ENCODE data around the gene SSX7. TPM values are rescaled to one million over a fixed set of nuclear protein-coding genes. Genes with fewer than 3 reads are reported as not detected.
"Not testable (repeated sequence)": the region's sequence is repeated elsewhere in the genome, so short reads cannot be mapped to it uniquely, and the experiment has no call there.

The SSX7 gene
- total RNA-seq (2014; rRNA removed) (not detected in 2 replicates), Bru-seq, nascent RNA (not detected), BruChase-seq, experiment 1, labeled RNA remaining after a 6-hour chase (not detected), BruChase-seq, experiment 2, labeled RNA remaining after a 2-hour chase (not detected)
- long read RNA-seq: 0 reads

- H3K36me3 ChIP-seq (ENCODE audit: low read depth, low read length); H3K4me1 ChIP-seq (ENCODE audit: insufficient read depth, low read length); H3K9me2 ChIP-seq (replicated peaks; ENCODE audit: low read length); POLR2A ChIA-PET (ENCODE audit: unreplicated experiment); H4K20me1 ChIP-seq (ENCODE audit: low read length); H3K27me3 ChIP-seq (ENCODE audit: low read length); intact Hi-C loops (cut with micrococcal nuclease); H2AFZ ChIP-seq (ENCODE audit: low read length); H3K4me2 ChIP-seq (ENCODE audit: low read length); H3K27ac ChIP-seq (ENCODE audit: low read length); DNase-seq; H3F3A ChIP-seq (ENCODE audit: low read length, unreplicated experiment); ATAC-seq; H3K4me3 ChIP-seq (ENCODE audit: low read length); H3K9me3 ChIP-seq (ENCODE audit: low read length); CTCF ChIA-PET; H3K9ac ChIP-seq (ENCODE audit: low read length); BruUV-seq (replicated peaks); H3K79me2 ChIP-seq (ENCODE audit: low read length): not testable (repeated sequence)
Measured at GRCh38 chrX:52654800-52655199, at the start of gene SSX7. Gene SSX7 (minus strand): TSS chrX:52654900. CDS start chrX:52653472, 1,428 bp downstream.

- BruUV-seq (replicated peaks); H3K79me2 ChIP-seq (ENCODE audit: low read length); H3F3A ChIP-seq (ENCODE audit: low read length, unreplicated experiment); H3K27me3 ChIP-seq (ENCODE audit: low read length); DNase-seq; POLR2A ChIA-PET (ENCODE audit: unreplicated experiment); H3K9me3 ChIP-seq (ENCODE audit: low read length); H3K9me2 ChIP-seq (replicated peaks; ENCODE audit: low read length); H3K36me3 ChIP-seq (ENCODE audit: low read depth, low read length); H3K9ac ChIP-seq (ENCODE audit: low read length); H2AFZ ChIP-seq (ENCODE audit: low read length); ATAC-seq; H3K4me1 ChIP-seq (ENCODE audit: insufficient read depth, low read length); H4K20me1 ChIP-seq (ENCODE audit: low read length); H3K4me3 ChIP-seq (ENCODE audit: low read length); intact Hi-C loops (cut with micrococcal nuclease); CTCF ChIA-PET; H3K27ac ChIP-seq (ENCODE audit: low read length); H3K4me2 ChIP-seq (ENCODE audit: low read length): not testable (repeated sequence)
Measured at GRCh38 chrX:52692034-52692433, 37.3 kb upstream of the SSX7 start.

GRCh38 chrX:52662218-52662617, 7.5 kb upstream of the SSX7 start:
- H3K9me2 ChIP-seq (replicated peaks; ENCODE audit: low read length); H3K4me2 ChIP-seq (ENCODE audit: low read length); H3K27ac ChIP-seq (ENCODE audit: low read length); H4K20me1 ChIP-seq (ENCODE audit: low read length); H2AFZ ChIP-seq (ENCODE audit: low read length); BruUV-seq (replicated peaks); H3K9ac ChIP-seq (ENCODE audit: low read length); H3K4me1 ChIP-seq (ENCODE audit: insufficient read depth, low read length); H3K36me3 ChIP-seq (ENCODE audit: low read depth, low read length); H3K4me3 ChIP-seq (ENCODE audit: low read length); CTCF ChIA-PET; H3F3A ChIP-seq (ENCODE audit: low read length, unreplicated experiment); ATAC-seq; H3K79me2 ChIP-seq (ENCODE audit: low read length); intact Hi-C loops (cut with micrococcal nuclease); POLR2A ChIA-PET (ENCODE audit: unreplicated experiment); DNase-seq; H3K9me3 ChIP-seq (ENCODE audit: low read length): not testable (repeated sequence)
- peaks cover 10% of the 10 kb centered on the region; the same call in 1 of the 2 replicates for H3K27me3 ChIP-seq (ENCODE audit: low read length)

GRCh38 chrX:52655475-52655874, 775 bp upstream of the SSX7 start:
- H3K9ac ChIP-seq (ENCODE audit: low read length); H3K27me3 ChIP-seq (ENCODE audit: low read length); BruUV-seq (replicated peaks); POLR2A ChIA-PET (ENCODE audit: unreplicated experiment); H3K9me2 ChIP-seq (replicated peaks; ENCODE audit: low read length); H3K79me2 ChIP-seq (ENCODE audit: low read length); H3K4me2 ChIP-seq (ENCODE audit: low read length); H4K20me1 ChIP-seq (ENCODE audit: low read length); CTCF ChIA-PET; ATAC-seq; H3K9me3 ChIP-seq (ENCODE audit: low read length); H2AFZ ChIP-seq (ENCODE audit: low read length); H3K27ac ChIP-seq (ENCODE audit: low read length); DNase-seq; H3F3A ChIP-seq (ENCODE audit: low read length, unreplicated experiment); H3K36me3 ChIP-seq (ENCODE audit: low read depth, low read length); intact Hi-C loops (cut with micrococcal nuclease); H3K4me3 ChIP-seq (ENCODE audit: low read length); H3K4me1 ChIP-seq (ENCODE audit: insufficient read depth, low read length): not testable (repeated sequence)

- H3K9me3 ChIP-seq (ENCODE audit: low read length); H3F3A ChIP-seq (ENCODE audit: low read length, unreplicated experiment); H4K20me1 ChIP-seq (ENCODE audit: low read length); H3K27ac ChIP-seq (ENCODE audit: low read length); H3K4me1 ChIP-seq (ENCODE audit: insufficient read depth, low read length); H3K79me2 ChIP-seq (ENCODE audit: low read length); H3K9me2 ChIP-seq (replicated peaks; ENCODE audit: low read length); BruUV-seq (replicated peaks); CTCF ChIA-PET; H3K9ac ChIP-seq (ENCODE audit: low read length); H3K4me3 ChIP-seq (ENCODE audit: low read length); H2AFZ ChIP-seq (ENCODE audit: low read length); intact Hi-C loops (cut with micrococcal nuclease); POLR2A ChIA-PET (ENCODE audit: unreplicated experiment); H3K27me3 ChIP-seq (ENCODE audit: low read length); DNase-seq; H3K36me3 ChIP-seq (ENCODE audit: low read depth, low read length); ATAC-seq; H3K4me2 ChIP-seq (ENCODE audit: low read length): not testable (repeated sequence)
Measured at GRCh38 chrX:52650676-52651075, 4.0 kb downstream of the SSX7 start.

- ATAC-seq; H3K36me3 ChIP-seq (ENCODE audit: low read depth, low read length); DNase-seq; POLR2A ChIA-PET (ENCODE audit: unreplicated experiment); H3K4me1 ChIP-seq (ENCODE audit: insufficient read depth, low read length); H4K20me1 ChIP-seq (ENCODE audit: low read length); H3K4me2 ChIP-seq (ENCODE audit: low read length); H3K9me2 ChIP-seq (replicated peaks; ENCODE audit: low read length); CTCF ChIA-PET; BruUV-seq (replicated peaks); H3K27me3 ChIP-seq (ENCODE audit: low read length); H3K4me3 ChIP-seq (ENCODE audit: low read length); H3F3A ChIP-seq (ENCODE audit: low read length, unreplicated experiment); H3K79me2 ChIP-seq (ENCODE audit: low read length); H3K27ac ChIP-seq (ENCODE audit: low read length); intact Hi-C loops (cut with micrococcal nuclease); H3K9me3 ChIP-seq (ENCODE audit: low read length); H2AFZ ChIP-seq (ENCODE audit: low read length); H3K9ac ChIP-seq (ENCODE audit: low read length): not testable (repeated sequence)
Measured at GRCh38 chrX:52648956-52649355, 5.7 kb downstream of the SSX7 start.

GRCh38 chrX:52628483-52628882, 26.2 kb downstream of the SSX7 start:
- H3K36me3 ChIP-seq (ENCODE audit: low read depth, low read length); ATAC-seq; H3K9me2 ChIP-seq (replicated peaks; ENCODE audit: low read length); H3K4me1 ChIP-seq (ENCODE audit: insufficient read depth, low read length); H4K20me1 ChIP-seq (ENCODE audit: low read length); H3K9me3 ChIP-seq (ENCODE audit: low read length); POLR2A ChIA-PET (ENCODE audit: unreplicated experiment); H3K4me3 ChIP-seq (ENCODE audit: low read length); H2AFZ ChIP-seq (ENCODE audit: low read length); H3K9ac ChIP-seq (ENCODE audit: low read length); H3K79me2 ChIP-seq (ENCODE audit: low read length); intact Hi-C loops (cut with micrococcal nuclease); CTCF ChIA-PET; DNase-seq; BruUV-seq (replicated peaks); H3K27me3 ChIP-seq (ENCODE audit: low read length); H3K27ac ChIP-seq (ENCODE audit: low read length); H3F3A ChIP-seq (ENCODE audit: low read length, unreplicated experiment); H3K4me2 ChIP-seq (ENCODE audit: low read length): not testable (repeated sequence)

Measured in PC-3 (cell line).